Measurements from ENCODE around the gene CCDC117.
"Not testable (repeated sequence)": the region's sequence is repeated elsewhere in the genome, so short reads cannot be mapped to it uniquely, and the experiment has no call there.

CCDC117 gene

GRCh38 chr22:28772633-28773460 lies at the start of gene CCDC117:
TSS of gene CCDC117 (plus strand) at chr22:28772695. CDS start at chr22:28772850, 155 bp downstream.
- DNase-seq (peak; percentile 93), ATAC-seq (peak; percentile 94)

DNA sequence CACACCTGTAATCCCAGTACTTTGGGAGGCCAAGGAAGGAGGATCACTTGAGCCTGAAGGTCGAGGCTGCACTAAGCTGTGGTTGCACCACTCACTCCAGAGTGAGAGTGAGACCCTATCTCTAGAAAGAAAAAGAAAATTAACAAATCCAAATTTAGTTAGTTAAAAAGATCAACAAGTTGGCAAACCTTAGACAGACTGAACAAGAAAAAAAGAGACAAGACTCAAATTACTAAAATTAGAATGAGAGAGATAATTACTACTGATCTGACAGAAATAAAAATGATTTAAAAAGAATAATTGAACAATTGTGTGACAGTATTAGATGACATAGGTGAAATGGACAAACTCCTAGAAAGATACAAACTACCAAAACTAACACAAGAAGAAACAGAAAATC lies 44.5 kb upstream of the CCDC117 start:
- ATAC-seq, result no peak
- DNase-seq, result no peak

DNA sequence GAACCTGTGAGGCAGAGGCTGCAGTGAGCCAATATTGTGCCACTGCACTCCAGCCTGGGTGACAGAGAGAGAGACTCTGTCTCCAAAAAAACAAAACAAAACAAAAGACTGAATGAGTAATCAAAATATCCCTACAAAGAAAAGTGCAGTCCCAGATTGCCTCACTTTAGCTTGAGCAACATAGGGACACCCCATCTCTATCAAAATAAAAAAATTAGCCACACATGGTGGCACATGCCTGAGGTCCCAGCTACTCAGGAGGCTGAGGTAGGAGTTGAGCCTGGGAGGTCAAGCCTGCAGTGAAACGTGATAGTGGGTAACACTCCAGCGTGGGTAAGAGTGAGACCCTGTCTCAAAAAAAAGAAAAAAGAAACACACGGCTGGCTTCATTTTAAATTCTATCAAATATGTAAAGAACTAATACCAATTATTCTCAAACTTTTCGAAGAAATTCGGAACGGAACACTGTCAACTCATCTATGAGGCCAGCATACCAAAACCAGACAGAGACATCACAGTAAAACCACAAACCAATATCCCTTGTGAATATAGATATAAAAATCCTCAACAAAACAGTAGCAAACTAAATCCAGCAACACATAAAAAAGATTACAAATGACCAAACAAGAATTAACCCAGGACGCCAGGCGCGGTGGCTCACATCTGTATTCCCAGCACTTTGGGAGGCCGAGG lies 43.7 kb upstream of the CCDC117 start:
- no peak for DNase-seq
- ATAC-seq, result no peak

DNA sequence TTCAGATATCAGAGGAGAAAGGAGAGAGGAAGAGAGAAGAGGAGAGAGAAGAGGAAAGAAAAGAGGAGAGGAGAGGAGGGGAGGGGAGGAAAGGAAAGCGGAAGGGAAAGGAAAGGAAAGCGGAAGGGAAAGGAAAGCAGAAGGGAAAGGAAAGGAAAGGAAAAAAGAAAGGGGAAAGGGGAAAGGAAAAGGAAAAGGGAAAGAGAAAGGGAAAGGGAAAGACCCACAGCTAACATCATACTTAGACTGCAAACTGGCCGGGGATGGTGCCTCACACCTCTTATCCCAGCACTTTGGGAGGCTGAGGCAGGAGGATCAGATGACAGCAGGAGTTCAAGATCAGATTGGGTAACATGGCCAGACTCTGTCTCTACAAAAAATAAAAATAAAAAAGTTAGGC lies 42.3 kb upstream of the CCDC117 start:
- no peak for DNase-seq
- no peak for ATAC-seq

DNA sequence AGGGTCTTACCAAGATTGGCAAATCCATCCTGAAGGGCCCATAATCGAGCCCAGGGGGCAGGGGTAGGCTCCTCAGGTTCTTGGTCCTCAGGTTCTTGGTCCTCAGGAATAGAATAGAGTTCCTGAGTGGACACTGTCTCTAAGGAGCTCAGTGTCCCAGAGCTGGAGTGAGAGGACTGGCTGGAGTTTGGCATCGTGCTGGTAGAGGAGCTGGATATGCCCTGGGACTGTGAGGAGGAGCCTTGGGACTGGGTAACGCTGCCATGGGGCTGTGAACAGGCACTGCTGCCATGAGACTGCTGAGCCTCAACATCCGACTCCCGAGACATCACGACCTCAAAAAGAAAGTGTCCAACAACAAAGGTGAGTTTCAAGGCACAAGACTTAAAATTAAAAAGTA lies 38.1 kb upstream of the CCDC117 start:
- no peak for ATAC-seq

DNA sequence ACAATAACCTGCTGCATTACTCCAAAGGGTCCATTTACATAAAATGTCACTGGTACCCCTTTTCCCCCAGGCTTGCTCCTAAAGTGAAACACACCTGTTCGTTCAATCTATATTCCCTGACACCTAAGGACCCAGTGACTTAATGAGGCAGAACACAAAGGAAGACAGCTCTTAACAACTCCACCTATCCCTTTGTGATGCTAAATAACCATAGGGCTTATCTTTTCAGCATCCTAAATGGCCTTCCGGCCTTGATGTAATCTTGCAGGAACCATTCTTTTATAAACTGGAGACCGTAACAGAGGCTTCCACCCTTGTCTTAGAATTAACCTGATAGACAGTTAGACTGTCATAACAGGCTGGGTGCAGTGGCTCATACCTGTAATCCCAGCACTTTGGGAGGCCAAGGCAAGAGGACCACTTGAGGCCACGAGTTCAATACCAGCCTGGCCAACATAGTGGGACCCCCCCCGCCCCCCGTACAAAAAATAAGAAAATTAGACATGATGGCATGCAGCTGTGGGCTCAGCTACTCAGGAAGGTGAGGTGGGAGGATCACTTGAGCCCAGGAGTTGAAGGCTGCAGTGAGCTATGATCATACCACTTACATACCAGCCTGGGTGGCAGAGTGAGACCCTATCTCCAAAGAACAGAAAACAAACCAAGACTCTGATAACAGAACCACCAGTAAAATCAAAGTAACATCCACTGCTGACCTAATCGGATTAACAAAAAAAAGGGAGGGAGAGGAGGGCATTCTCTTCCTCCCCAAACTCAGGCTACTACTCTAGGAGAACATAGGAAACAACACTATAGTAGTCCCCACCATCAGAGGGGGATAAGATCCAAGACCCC lies 36.0 kb upstream of the CCDC117 start:
- no peak for ATAC-seq
- DNase-seq, result no peak

More for the DNA sequence above, 38.1 kb upstream of the CCDC117 start:
- DNase-seq, result no peak

DNA sequence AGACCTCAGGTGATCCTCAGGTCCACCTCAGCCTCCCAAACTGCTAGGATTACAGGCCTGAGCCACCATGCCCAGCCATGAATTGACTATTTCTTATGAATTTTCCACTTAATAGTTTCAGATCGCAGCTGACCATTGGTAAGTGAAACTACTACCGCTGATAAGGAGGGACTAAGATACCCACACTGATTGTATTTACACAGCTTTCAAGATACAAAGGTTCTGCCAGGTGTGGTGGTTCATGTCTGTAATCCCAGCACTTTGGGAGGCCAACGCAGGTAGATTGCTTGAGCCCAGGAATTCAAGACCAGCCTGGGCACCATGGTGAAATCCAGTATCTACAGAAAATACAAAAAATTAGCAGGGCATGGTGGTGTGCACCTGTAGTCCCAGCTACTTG lies 34.8 kb upstream of the CCDC117 start:
- ATAC-seq (no peak), DNase-seq (no peak)

DNA sequence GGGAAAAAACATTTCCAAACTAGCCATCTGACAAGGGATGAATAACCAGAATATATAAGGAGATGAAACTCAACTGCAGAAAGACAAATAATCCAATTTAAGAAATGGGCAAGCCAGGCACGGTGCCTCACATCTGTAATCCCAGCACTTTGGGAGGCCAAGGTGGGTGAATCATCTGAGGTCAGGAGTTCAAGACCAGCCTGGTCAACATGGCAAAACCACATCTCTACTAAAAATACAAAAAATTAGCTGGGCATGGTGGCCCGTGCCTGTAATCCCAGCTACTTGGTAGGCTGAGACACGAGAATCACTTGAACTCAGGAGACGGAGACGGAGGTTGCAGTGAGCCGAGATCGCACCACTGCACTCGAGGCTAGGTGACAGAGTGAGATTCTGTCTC lies 33.6 kb upstream of the CCDC117 start:
- not testable (repeated sequence) for DNase-seq, ATAC-seq

DNA sequence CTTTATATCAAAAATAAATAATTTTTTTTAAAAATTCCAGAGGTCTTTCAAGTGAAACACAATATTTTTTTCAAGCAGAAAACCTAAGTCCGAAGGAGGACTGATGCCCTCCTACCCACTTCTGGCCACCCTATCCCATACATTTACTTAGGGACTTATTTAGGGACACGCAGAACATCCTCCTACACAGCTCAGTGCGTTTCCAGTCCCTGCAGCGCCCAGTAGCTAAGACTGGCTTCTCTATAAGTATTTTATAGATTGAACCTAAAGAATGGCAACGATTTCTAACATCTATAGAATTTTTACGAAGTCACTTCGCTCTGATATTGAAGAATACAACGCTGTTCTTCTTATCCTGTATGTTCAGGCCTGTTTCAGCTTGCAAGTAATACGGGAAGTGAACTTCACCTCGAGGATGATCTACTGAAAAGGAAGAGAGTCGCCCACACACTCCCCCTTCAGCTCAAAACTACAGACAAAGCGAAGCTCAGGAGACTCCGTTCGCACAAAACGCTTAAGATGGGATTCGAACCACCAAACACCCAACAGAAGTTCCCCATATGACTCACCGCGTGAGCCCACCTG lies 31.2 kb upstream of the CCDC117 start:
- no peak for ATAC-seq
- DNase-seq, result no peak

DNA sequence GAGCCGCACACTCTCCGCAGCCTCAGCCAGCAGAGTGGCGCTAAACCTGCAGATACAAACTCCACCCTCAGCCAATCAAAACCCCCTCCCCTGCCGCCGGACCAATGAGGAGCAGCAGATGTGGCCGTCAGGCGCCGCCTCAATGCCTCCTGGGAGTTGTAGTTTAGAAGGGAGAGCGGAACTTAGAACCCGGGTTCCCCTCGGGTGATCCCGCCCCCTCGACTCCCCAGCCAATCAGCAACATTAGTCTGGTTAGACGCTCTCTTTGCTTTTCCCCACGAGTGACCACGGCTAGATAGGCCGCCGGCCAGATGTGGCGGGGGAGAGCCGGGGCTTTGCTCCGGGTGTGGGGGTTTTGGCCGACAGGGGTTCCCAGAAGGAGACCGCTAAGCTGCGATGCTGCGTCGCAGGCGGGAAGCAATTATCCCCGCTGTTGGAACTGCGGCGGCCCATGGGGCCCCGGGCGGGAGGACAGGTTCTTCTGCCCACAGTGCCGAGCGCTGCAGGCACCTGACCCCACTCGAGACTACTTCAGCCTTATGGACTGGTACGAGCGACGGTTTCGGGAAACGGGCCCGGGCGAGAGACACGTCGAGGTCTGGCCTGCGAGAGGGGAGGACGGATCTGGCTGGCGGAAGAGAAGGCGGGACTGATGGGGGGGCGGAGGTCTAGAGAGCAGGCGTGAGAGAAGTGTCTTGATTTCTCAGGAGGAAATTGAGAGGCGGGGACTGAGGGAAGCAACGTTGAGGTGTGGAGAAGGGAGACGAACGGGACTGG lies 30.5 kb upstream of the CCDC117 start, which contains the start of the genes CHEK2 and HSCB:
Gene CHEK2 (minus strand): TSS at position 36 of the 777 bp plus-strand sequence. CDS start 7,099 bp downstream, outside the sequence.
Gene HSCB (plus strand): TSS at position 255 of the 777 bp plus-strand sequence. CDS start 57 bp downstream, at position 312.
- peak; percentile 96 for DNase-seq
- peak; percentile 97 for ATAC-seq

DNA sequence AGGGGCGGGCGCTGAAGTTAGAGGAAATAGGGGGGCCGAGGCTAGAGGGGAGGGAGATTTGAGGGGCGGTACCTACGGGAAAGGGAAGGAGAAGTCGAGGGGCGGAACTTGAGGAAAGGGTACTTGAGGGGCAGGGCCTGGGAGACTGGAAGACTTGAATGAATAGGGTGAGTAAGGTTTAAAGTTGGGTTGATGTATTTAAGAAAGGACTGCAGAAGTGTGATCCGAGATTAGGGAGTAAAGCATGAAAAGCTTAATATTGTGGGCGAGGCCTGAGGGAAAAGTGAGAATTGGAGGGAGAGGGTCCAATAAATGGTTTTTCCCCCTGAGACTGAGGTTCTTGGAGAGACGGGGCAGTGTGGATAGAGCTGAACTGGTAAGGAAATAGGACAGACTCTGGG lies 29.9 kb upstream of the CCDC117 start:
- DNase-seq (no peak), ATAC-seq (no peak)

GRCh38 chr22:28743852-28744251 lies 28.6 kb upstream of the CCDC117 start:
- ATAC-seq, result no peak
- no peak for DNase-seq

- no peak for DNase-seq
- no peak for ATAC-seq
These were observed 22.0 kb upstream of the CCDC117 start for GRCh38 chr22:28750471-28750881.

DNA sequence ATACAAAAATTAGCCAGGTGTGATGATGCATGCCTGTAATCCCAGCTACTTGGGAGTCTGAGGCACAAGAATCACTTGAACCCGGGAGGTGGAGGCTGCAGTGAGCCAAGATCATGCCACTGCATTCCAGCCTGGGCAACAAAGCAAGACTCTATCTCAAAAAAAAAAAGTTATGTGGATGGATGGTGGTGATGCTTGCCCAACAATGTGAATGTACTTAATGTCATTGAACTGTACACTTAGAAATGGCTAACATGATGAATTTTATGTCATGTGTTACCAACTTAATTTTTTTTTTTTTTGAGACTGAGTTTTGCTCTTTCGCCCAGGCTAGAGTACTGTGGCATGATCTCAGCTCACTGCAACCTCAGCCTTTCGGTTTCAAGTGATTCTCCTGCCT lies 18.0 kb upstream of the CCDC117 start:
- ATAC-seq, DNase-seq: not testable (repeated sequence)

GRCh38 chr22:28759861-28760560 lies 12.5 kb upstream of the CCDC117 start:
- ATAC-seq (no peak), DNase-seq (no peak)

DNA sequence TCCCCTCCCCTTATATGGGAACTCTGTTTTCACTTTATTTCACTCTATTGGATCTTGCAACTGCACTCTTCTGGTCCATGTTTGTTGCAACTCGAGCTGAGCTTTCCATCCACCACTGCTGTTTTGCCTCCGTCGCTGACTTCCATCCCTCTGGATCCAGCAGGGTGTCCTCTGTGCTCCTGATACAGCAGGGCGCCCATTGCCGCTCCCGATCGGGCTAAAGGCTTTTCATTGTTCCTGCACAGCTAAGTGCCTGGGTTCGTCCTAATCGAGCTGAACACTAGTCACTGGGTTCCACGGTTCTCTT lies 11.1 kb upstream of the CCDC117 start:
- DNase-seq (no peak), ATAC-seq (no peak)

DNA sequence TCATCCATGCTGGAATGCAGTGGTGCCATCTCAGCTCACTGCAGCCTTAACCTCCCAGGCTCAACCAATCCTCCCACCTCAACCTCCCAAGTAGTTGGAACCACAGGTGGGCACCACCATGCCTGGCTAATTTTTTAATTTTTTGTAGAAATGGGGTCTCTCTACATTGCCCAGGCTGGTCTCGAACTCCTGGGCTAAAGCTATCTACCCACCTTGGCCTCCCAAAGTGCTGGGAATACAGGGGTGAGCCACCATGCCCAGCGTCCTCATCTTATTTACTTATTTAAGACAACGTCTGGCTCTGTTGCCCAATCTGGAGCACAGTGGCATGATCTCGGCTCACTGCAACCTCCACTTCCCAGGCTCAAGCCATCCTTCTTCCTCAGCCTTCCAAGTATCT lies 10.5 kb upstream of the CCDC117 start:
- ATAC-seq, result not testable (repeated sequence)

GRCh38 chr22:28766628-28767027 lies 5.9 kb upstream of the CCDC117 start:
- ATAC-seq (no peak), DNase-seq (no peak)

More for the DNA sequence above, 10.5 kb upstream of the CCDC117 start:
- not testable (repeated sequence) for DNase-seq

DNA sequence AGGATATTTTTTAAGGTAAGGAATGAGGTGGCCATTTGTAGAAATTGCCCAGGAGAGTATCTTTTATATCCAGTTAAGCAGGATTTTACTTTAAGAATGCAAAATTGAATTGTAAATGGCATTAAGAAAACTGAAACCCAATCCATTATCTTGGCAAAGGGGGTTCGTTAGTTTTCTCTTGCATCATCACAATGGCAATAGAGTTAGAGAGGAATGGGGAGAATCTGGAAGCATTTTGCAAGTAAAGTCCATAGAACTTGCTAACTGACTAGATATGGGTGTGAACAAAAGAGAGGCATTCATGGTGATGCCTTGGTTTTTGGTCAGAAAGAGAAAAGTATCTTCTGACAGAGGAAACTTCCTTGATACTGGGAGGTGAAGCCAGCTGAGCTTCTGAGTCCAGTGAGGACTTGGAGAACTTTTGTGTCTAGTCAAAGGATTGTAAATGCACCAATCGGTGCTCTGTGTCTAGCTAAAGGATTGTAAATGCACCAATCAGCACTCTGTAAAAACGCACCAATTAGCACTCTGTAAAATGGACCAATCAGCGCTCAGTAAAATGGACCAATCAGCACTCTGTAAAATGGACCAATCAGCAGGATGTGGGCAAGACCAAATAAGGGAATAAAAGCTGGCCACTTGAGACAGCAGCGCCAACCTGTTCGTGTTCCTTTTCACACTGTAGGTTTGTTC lies 3.6 kb upstream of the CCDC117 start:
- ATAC-seq (no peak), DNase-seq (no peak)

Measured in stimulated activated naive CD8-positive, alpha-beta T cell treated with anti-CD3 and anti-CD28 coated beads, Interleukin-15, Interleukin-2, amounts not matched to agents 100 U/mL and 50 U/mL, for 24 hours (primary cell).